GM21576 (cell line): Measurements from ENCODE around the gene KPNA5.
"Not testable (repeated sequence)": the region's sequence is repeated elsewhere in the genome, so short reads cannot be mapped to it uniquely, and the experiment has no call there.

Source experiments
- ATAC-seq: cut with Tn5 transposase; IDR thresholded peaks from one replicate; pipeline ENCODE4 v1.9.1; 2021; ENCODE audit warnings: mild to moderate bottlenecking, moderate library complexity; ENCODE audit not compliant: unreplicated experiment

KPNA5 gene

GRCh38 chr6:116680880-116681672 is at the start of gene KPNA5:
KPNA5 (plus strand) TSS chr6:116681211; CDS start chr6:116681335, 124 bp downstream.
- peak; percentile 97 for ATAC-seq

GRCh38 chr6:116631379-116631990 is 49.5 kb upstream of the KPNA5 start:
- no peak for ATAC-seq

DNA sequence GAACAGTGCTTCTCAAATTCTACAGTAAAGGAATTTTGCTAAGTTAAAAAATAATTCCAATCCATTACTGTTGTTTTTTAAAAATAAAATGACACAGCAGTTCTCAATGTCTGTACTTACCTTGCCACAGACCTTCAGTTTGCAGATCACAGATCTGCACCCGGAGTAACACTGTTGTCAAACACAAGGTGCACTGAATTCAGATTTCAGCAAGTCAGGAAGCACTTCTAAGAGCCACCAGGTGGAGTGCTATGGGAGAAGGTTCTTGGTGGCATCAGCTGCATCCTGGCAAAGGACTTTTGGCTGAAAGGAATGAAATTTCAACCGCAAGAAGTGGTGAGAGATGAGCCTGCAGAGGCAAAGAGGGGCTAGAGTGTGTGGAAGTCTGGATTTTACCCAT is 47.3 kb upstream of the KPNA5 start:
- no peak for ATAC-seq

GRCh38 chr6:116648156-116648555 is 32.9 kb upstream of the KPNA5 start:
- no peak for ATAC-seq

GRCh38 chr6:116649129-116649528 is 31.9 kb upstream of the KPNA5 start:
- ATAC-seq, result no peak

GRCh38 chr6:116651916-116652315 is 29.1 kb upstream of the KPNA5 start:
- no peak for ATAC-seq

GRCh38 chr6:116661594-116661993 is 19.4 kb upstream of the KPNA5 start:
- no peak for ATAC-seq

DNA sequence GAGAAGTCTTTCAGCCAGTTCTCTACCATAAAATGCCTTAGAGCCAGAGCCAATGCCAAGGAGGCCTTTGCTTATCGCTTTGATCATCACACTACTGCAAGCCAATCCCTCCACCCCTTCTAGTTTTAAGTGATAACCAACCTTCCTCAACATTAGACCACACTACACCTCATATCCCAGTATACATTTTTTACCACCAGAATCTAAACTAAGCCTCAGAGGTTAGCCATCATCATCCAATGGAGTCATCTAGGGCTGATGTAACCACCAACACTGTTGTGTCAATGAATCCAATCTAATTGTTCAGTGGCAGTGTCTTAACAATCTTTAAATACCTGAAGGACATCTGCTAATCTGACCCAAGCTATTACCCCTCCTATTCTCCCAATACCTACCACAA is 18.8 kb upstream of the KPNA5 start:
- no peak for ATAC-seq

GRCh38 chr6:116663308-116663707 is 17.7 kb upstream of the KPNA5 start:
- ATAC-seq, result no peak

DNA sequence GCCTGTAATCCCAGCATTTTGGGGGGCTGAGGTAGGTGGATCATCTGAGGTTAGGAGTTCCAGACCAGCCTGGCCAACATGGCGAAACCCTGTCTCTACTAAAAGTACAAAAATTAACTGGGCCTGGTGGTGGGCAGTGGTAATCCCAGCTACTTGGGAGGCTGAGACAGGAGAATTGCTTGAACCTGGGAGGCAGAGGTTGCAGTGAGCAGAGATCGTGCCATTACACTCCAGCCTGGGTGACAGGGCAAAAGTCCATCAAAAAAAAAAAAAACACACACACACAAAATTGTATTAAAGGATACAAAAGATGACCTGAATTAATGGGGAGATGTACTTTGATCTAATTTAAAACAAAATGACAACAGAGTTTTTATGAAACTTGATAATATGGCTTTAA is 16.8 kb upstream of the KPNA5 start:
- not testable (repeated sequence) for ATAC-seq

DNA sequence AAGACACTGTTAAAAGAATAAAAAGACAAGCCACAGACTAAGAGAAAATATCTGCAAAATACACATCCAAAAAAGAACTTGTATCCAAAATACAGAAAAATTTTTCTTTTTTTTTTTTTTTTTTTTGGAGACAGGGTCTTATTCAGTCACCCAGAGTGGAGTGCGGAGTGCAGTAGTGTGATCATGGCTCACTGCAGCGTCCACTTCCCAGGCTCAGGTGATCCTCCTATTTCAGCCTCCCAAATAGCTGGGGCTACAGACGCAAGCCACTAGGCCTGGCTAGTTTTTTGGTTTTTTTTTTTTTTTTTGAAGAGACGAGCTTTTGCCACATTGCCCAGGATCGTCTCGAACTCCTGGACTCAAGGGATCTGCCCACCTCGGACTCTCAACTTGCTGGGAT is 15.5 kb upstream of the KPNA5 start:
- ATAC-seq, result no peak

DNA sequence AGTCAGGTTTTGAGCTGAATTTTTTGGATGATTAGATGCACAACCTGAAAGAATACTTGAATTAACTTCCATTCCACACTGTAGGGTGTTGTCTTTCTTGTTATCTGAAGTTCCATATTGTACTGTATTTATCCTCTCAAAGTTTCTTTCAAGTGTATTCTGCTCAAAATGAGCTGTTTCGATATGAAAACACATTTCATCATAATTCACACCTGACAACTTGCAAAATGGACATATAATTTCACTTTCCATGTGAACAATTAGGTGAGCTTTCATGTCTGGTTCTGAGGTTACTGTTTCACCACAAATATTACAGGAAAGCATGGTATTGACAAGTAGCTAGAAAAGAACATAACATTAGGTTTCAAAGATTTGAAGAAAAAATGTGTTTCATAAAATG is 14.1 kb upstream of the KPNA5 start:
- peak; percentile 35 for ATAC-seq

DNA sequence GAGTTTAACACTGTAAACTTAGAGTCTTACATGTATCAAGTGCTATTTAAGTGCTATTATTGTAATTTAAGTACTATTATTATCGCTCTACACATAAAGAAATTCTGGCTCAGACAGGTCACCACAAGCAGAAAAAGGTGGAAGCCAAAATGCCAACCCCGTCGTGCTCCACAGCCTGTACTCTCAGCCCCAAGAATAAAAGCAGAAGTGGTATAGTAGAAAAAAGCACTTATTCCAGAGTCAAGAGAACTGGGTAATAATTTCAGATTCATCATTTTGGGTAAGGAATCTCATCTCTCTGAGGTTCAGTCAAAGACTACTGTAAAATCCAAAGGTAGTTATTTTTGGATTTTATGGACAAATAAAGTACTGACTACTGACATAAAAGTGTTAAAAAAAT is 13.4 kb upstream of the KPNA5 start:
- ATAC-seq, result peak; percentile 38

GRCh38 chr6:116672306-116672705 is 8.7 kb upstream of the KPNA5 start:
- no peak for ATAC-seq

GRCh38 chr6:116676021-116676420 is 5.0 kb upstream of the KPNA5 start:
- ATAC-seq, result no peak

GRCh38 chr6:116682334-116682712 is 1.3 kb downstream of the KPNA5 start:
- ATAC-seq, result peak; percentile 31

DNA sequence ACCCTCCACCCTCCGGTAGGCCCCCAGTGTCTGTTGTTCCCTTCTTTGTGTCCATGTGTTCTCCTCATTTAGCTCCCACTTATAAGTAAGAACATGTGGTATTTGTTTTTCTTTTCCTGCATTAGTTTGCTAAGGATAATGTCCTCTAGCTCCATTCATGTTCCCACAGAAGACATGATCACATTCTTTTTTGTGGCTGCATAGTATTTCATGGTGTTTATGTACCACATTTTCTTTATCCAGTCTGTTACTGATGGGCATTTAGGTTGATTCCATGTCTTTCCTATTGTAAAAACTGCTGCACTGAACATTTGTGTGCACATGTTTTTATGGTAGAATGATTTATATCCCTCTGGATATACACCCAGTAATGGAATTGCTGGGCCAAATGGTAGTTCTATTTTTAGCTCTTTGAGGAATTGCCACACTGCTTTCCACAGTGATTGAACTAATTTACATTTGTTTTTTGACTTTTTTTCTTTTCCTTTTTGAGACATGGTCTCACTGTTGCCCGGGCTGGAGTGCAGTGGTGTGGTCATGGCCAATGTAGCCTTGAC is 4.5 kb downstream of the KPNA5 start:
- ATAC-seq, result no peak

DNA sequence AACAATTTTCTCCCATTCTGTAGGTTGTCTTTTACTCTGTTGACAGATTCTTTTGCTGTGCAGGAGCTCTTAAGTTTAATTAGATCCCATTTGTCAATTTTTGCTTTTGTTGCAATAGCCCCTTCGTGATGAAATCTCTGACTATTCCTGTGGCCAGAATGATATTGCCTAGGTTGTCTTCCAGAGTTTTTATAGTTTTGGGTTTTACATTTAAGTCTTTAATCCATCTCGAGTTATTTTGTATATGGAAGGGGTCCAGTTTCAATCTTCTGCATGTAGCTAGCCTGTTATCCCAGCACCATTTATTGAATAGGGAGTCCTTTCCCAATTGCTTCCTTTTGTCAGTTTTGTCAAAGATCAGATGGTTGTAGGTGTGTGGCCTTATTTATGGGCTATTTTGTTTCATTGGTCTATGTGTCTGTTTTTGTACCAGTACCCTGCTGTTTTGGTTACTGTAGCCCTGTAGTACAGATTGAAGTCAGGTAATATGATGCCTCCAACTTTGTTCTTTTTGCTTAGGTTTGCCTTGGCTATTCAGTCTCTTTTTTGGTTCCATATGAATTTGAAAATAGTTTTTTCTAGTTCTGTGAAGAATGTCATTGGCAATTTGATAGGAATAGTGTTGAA is 5.6 kb downstream of the KPNA5 start:
- not testable (repeated sequence) for ATAC-seq

DNA sequence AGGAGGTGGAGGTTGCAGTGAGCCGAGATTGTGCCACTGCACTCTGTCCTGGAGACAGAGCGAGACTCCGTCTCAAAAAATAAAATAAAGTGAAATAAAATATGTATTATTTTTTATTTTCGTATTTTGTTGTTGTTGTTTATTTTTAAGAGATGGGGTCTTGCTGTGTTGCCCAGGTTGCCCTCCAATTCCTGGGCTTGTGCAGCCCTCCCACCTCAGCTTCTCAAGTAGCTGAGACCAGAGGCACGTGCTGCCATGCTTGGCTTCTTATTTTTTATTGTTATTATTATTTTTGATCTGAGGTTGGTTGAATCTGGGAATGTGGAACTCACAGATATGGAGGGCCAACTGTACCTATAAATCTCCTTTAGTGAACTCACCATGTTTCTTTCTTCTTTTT is 10.1 kb downstream of the KPNA5 start:
- no peak for ATAC-seq

DNA sequence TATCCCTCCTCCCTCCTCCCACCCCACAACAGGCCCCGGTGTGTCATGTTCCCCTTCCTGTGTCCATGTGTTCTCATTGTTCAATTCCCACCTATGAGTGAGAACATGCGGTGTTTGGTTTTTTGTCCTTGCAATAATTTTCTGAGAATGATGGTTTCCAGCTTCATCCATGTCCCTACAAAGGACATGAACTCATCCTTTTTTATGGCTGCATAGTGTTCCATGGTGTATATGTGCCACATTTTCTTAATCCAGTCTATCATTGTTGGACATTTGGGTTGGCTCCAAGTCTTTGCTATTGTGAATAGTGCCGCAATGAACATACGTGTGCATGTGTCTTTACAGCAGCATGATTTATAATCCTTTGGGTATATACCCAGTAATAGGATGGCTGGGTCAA is 11.9 kb downstream of the KPNA5 start:
- ATAC-seq, result not testable (repeated sequence)

- not testable (repeated sequence) for ATAC-seq
Measured at GRCh38 chr6:116693275-116693674, 12.3 kb downstream of the KPNA5 start.

- peak; percentile 89 for ATAC-seq
Measured at GRCh38 chr6:116695401-116695800, 14.4 kb downstream of the KPNA5 start.
